Small intestine (tissue), 7 donors: ENCODE measurements around the gene SLC9A3. TPM values are rescaled to one million over a fixed set of nuclear protein-coding genes. Genes with fewer than 3 reads are reported as not detected.

ENCODE experiments used
- DNase-seq, 2 donors: peaks; one replicate each; pipeline versions ENCODE4 v3.0.0 to v3.0.0-alpha.2; 2013
- FAIRE-seq: peaks from 2 replicates; lab custom pipeline; 2012; peaks lifted over from hg19 to GRCh38; lab: Jason Lieb, UNC
- H3K27ac ChIP-seq, 3 donors: one replicate each; pipeline ENCODE4 v1.5.1; 2013; ENCODE audit warnings: low read length in 2 of 3, mild to moderate bottlenecking in 2 of 3, control low read depth in 1 of 3, inconsistent platforms in 1 of 3, low read depth in 1 of 3, moderate library complexity in 1 of 3
- H3K27me3 ChIP-seq, 3 donors: one replicate each; pipeline ENCODE4 v1.6.1; 2013; ENCODE audit warnings: low read length in 3 of 3, inconsistent platforms in 1 of 3; ENCODE audit not compliant: control insufficient read depth in 3 of 3, insufficient read depth in 3 of 3
- H3K36me3 ChIP-seq, 3 donors: one replicate each; pipeline ENCODE4 v1.6.1; 2013; ENCODE audit warnings: low read length in 3 of 3, inconsistent platforms in 1 of 3, low read depth in 1 of 3, mild to moderate bottlenecking in 1 of 3, moderate library complexity in 1 of 3; ENCODE audit not compliant: control insufficient read depth in 3 of 3, insufficient read depth in 2 of 3
- H3K4me1 ChIP-seq, 3 donors: one replicate each; pipeline ENCODE4 v1.6.1; 2013; ENCODE audit warnings: low read length in 2 of 3, inconsistent platforms in 1 of 3, low read depth in 1 of 3, mild to moderate bottlenecking in 1 of 3, moderate library complexity in 1 of 3; ENCODE audit not compliant: control insufficient read depth in 3 of 3, insufficient read depth in 2 of 3
- H3K4me3 ChIP-seq, 3 donors: one replicate each; pipeline ENCODE4 v1.5.1; 2013; ENCODE audit warnings: low read length in 3 of 3, control low read depth in 1 of 3, inconsistent platforms in 1 of 3, low read depth in 1 of 3, mild to moderate bottlenecking in 1 of 3, moderate library complexity in 1 of 3
- H3K9me3 ChIP-seq, 2 donors: one replicate each; pipeline ENCODE4 v1.6.1; 2013; ENCODE audit warnings: low read depth in 1 of 2, low read length in 1 of 2; ENCODE audit not compliant: control insufficient read depth in 2 of 2, insufficient read depth in 1 of 2
- WGBS, 3 donors: extraction: QIAGEN DNeasy Blood & Tissue Kit; methylation state at CpG; one replicate each; pipeline ENCODE4 v1.1.7; 2013; 5-methylcytosine and 5-hydroxymethylcytosine counted together
- polyA plus RNA-seq, 4 donors: library from polyadenylated mRNA; stranded (reverse) in 3 of 4; unstranded in 1 of 4; fragments of 200-250 nt in 3 of 4; fragments of 120-200 nt in 1 of 4; gene quantifications; one replicate each; pipeline versions ENCODE4 v1.2.1 to v1.2.3, GENCODE V29; 2013
- donor health status: healthy with polysubstance abuse.
- donor health status: control.
- donor health status: control.
- donor health status: Bipolar disorder and iron deficiency.
- donor health status: healthy.

SLC9A3 gene
- polyA plus RNA-seq, 4 donors: 24.1 to 178 (median 50.3) TPM

GRCh38 chr5:522899-523440, 1.3 kb downstream of the SLC9A3 start:
- FAIRE-seq (no peak), DNase-seq (peak; percentile 77 to 84)
- WGBS, 3 donors: 14 to 20% (median 16%) methylated on average over 18 to 21 of the region's 21 CpGs
- Histone ChIP-seq H3K4me1 (peaks cover 3 to 52% (median 5%) of the 10 kb centered on the region in 3 donors), H3K9me3 (no peaks in the 10 kb centered on the region), H3K4me3 (peak overlapping the region in 2 of 3 donors; percentile 86 to 88), H3K36me3 (peaks cover 0 to 40% (median 0%) of the 10 kb centered on the region in 3 donors), H3K27ac (peak overlapping the region; percentile 48 to 97 (median 79)), H3K27me3 (peaks cover 5 to 57% (median 33%) of the 10 kb centered on the region in 3 donors)

DNA sequence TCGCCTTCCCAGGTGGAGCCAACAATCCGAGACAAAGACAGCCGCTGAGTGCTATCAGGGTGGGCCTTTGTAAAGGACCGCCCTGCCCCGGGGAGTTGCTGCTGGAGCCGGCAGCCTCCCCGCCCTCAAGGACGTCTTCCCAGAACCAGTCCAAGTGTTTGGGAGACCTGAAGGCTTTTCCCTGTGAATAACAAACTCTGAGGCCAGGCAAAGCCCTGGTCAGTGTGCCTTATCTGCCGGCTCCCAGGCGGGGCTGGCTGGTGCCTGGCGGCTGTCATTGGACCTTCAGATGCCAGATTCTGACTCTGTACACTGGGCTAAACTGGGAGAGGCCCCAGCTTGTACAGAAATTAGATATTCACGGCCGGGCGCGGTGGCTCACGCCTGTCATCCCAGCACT, 2.1 kb downstream of the SLC9A3 start:
- H3K27me3 ChIP-seq: peaks cover 5 to 49% (median 27%) of the 10 kb centered on the region in 3 donors
- H3K27ac ChIP-seq: peak overlapping the region in 2 of 3 donors; percentile 83 to 97
- peak; percentile 68 to 72 for DNase-seq
- no peaks in the 10 kb centered on the region for H3K9me3 ChIP-seq
- peaks cover 3 to 55% (median 6%) of the 10 kb centered on the region in 3 donors for H3K4me1 ChIP-seq
- 20 to 51% (median 40%) methylated on average over 16 of the region's 16 CpGs for WGBS, 3 donors
- H3K36me3 ChIP-seq: peaks cover 0 to 41% (median 0%) of the 10 kb centered on the region in 3 donors
- peak overlapping the region in 2 of 3 donors; percentile 86 to 88 for H3K4me3 ChIP-seq
- no peak for FAIRE-seq

DNA sequence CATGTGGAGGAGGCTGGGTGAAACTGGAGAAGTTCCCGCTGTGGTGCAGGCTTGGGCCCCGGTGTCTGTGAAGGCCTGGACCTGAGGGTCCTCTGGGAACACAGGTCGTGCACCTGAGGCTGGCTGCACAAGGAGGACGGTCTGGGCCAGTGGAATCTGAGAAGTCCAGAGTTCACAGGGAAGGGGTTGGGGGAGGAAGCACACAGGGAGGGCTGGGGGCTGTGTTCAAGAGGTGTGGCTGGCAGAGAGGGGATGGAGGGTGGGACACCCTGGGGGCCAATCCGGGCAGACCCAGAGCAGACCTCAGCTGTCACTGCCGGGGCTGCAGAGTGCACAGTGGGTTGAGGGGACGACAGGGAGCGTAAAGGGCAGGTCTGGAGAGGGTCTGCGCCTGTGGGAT, 2.6 kb downstream of the SLC9A3 start:
- DNase-seq: peak; percentile 40 to 54
- H3K9me3 ChIP-seq: no peaks in the 10 kb centered on the region
- H3K4me1 ChIP-seq: peaks cover 3 to 58% (median 6%) of the 10 kb centered on the region in 3 donors
- no peak for FAIRE-seq
- peaks cover 5 to 45% (median 26%) of the 10 kb centered on the region in 3 donors for H3K27me3 ChIP-seq
- H3K4me3 ChIP-seq: peak overlapping the region in 2 of 3 donors; percentile 86 to 88
- peaks cover 0 to 38% (median 0%) of the 10 kb centered on the region in 3 donors for H3K36me3 ChIP-seq
- 44 to 58% (median 47%) methylated on average over 6 to 9 of the region's 9 CpGs for WGBS, 3 donors
- H3K27ac ChIP-seq: peak overlapping the region in 2 of 3 donors; percentile 97 to 98

DNA sequence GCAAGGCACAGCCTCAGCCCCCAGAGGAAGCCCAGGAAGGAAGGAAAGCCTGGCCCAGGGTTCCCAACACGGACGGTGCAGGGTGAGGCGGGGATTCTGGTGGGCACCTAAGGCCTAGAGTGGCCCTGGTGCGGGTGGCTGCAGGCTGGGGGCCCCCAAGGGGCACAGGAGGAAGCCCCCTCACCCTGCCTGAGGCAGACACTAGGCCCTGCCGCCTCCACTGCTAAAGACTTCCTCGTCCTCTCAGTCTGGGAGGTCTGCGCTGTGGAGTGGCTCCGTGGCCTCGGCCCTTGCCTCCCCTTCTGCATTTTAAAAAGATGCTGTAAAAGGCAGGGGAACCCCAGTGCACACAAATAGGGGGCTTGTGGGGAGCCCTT, 3.4 kb downstream of the SLC9A3 start:
- DNase-seq: no peak
- 62 to 84% (median 74%) methylated on average over 8 to 9 of the region's 9 CpGs for WGBS, 3 donors
- H3K9me3 ChIP-seq: no peaks in the 10 kb centered on the region
- no peak for FAIRE-seq
- peak overlapping the region in 2 of 3 donors; percentile 86 to 88 for H3K4me3 ChIP-seq
- H3K27me3 ChIP-seq: peaks cover 5 to 36% (median 19%) of the 10 kb centered on the region in 3 donors
- H3K4me1 ChIP-seq: peaks cover 3 to 63% (median 6%) of the 10 kb centered on the region in 3 donors
- peaks cover 0 to 47% (median 0%) of the 10 kb centered on the region in 3 donors for H3K36me3 ChIP-seq
- peak overlapping the region in 2 of 3 donors; percentile 97 to 98 for H3K27ac ChIP-seq

DNA sequence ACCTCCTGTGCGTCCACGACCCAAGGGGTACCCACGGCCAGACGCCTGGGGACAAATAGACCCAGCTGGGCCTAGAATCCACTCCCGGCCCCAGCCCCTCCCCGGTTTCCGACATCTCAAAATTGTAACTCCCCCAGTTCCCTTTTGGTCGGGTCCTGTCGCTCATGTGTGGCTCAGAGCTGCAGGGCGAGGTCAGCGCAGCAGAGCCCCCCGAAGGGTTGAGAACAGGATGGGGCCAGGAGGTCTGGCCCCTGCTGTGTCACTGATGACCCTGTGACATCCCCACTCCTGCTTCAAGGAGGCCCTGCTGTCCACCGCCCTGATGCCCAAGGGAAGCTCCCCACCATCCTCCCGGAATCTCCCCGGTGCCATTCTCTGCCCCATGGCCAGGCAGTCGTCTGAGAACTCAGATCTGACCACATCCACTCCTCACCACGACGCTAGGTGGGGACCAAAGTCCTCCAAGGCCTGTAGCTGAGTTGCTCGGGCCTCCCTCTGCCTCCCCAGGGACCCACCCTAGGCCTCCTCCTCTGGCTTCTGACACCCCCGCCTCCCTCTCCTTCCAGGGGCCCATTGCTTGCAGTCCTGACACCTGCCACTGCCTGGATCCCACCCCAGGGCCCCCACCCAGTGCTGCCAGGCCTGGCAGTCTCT, 3.9 kb downstream of the SLC9A3 start:
- H3K27me3 ChIP-seq: peaks cover 5 to 31% (median 15%) of the 10 kb centered on the region in 3 donors
- DNase-seq: peak; percentile 66 to 79

GRCh38 chr5:518721-519120, 5.5 kb downstream of the SLC9A3 start:
- FAIRE-seq (no peak), DNase-seq (peak; percentile 93 to 98)
- Histone ChIP-seq H3K27ac (peak overlapping the region; percentile 77 to 98 (median 97)), H3K27me3 (peaks cover 0 to 22% (median 11%) of the 10 kb centered on the region in 3 donors), H3K9me3 (no peaks in the 10 kb centered on the region), H3K4me1 (peaks cover 3 to 75% (median 6%) of the 10 kb centered on the region in 3 donors), H3K4me3 (peak overlapping the region in 1 of 3 donors; percentile 26), H3K36me3 (peaks cover 0 to 62% (median 0%) of the 10 kb centered on the region in 3 donors)
- 11 to 59% (median 19%) methylated on average over 9 to 10 of the region's 10 CpGs for WGBS, 3 donors

More for the DNA sequence above, 3.9 kb downstream of the SLC9A3 start:
- Histone ChIP-seq H3K4me1 (peaks cover 3 to 65% (median 6%) of the 10 kb centered on the region in 3 donors), H3K9me3 (no peaks in the 10 kb centered on the region), H3K4me3 (peak overlapping the region in 2 of 3 donors; percentile 86 to 88), H3K36me3 (peaks cover 0 to 48% (median 0%) of the 10 kb centered on the region in 3 donors), H3K27ac (peak overlapping the region in 2 of 3 donors; percentile 97 to 98)
- 71 to 77% (median 73%) methylated on average over 20 of the region's 20 CpGs for WGBS, 3 donors
- FAIRE-seq: no peak

DNA sequence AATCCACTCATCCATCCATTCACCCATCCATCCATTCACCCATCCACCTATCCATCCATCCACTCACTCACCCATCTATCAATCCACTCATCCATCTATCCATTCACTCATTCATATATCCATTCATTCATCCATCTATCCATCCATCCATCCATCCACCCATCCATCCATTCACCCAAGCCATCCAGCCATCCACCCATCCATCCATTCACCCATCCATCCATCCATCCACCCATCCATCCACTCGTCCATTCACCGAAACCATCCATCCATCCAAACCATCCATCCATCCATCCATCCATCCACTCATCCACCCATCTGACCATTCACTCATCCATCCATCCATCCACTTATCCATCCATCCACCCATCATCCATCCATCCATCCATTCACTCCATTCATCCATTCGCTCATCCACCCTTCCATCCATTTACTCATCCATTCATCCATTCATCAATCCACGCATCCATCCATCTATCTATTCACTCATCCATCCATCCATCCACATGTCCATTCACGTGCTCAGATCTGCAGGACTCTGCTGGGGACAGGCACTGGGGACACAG, 6.6 kb downstream of the SLC9A3 start:
- 86 to 94% (median 90%) methylated on average over 5 of the region's 5 CpGs for WGBS, 3 donors
- FAIRE-seq: no peak
- peaks cover 0 to 76% (median 6%) of the 10 kb centered on the region in 3 donors for H3K4me1 ChIP-seq
- H3K27ac ChIP-seq: peak overlapping the region in 1 of 3 donors; percentile 75
- H3K9me3 ChIP-seq: no peaks in the 10 kb centered on the region
- H3K36me3 ChIP-seq: peaks cover 0 to 73% (median 3%) of the 10 kb centered on the region in 3 donors
- DNase-seq: no peak
- H3K4me3 ChIP-seq: no peak overlapping the region
- peaks cover 0 to 11% (median 7%) of the 10 kb centered on the region in 3 donors for H3K27me3 ChIP-seq

GRCh38 chr5:516980-517379, 7.3 kb downstream of the SLC9A3 start:
- Histone ChIP-seq H3K27ac (no peak overlapping the region), H3K4me1 (peaks cover 0 to 75% (median 6%) of the 10 kb centered on the region in 3 donors), H3K27me3 (peaks cover 0 to 8% (median 7%) of the 10 kb centered on the region in 3 donors), H3K36me3 (peaks cover 0 to 73% (median 3%) of the 10 kb centered on the region in 3 donors), H3K4me3 (no peak overlapping the region), H3K9me3 (no peaks in the 10 kb centered on the region)
- no peak for DNase-seq
- 90 to 96% (median 94%) methylated on average over 3 of the region's 3 CpGs for WGBS, 3 donors
- no peak for FAIRE-seq
